ENCODE results near the gene LHFPL2.

The LHFPL2 gene

GRCh38 chr5:78642701-78643100, 5.9 kb downstream of the LHFPL2 start:
- in situ Hi-C loops (cut with MboI; ENCODE audit: low sequenced_read_pairs): no loop called here

- in situ Hi-C loops (cut with MboI; ENCODE audit: low sequenced_read_pairs): no loop called here
Observed at GRCh38 chr5:78640662-78641474, 7.7 kb downstream of the LHFPL2 start.

GRCh38 chr5:78639791-78640190, 8.8 kb downstream of the LHFPL2 start:
- in situ Hi-C loops (cut with MboI; ENCODE audit: low sequenced_read_pairs): no loop called here

- in situ Hi-C loops (cut with MboI; ENCODE audit: low sequenced_read_pairs): no loop called here
Observed at GRCh38 chr5:78638973-78639669, 9.5 kb downstream of the LHFPL2 start.

- in situ Hi-C loops (cut with MboI; ENCODE audit: low sequenced_read_pairs): no loop called here
Observed at GRCh38 chr5:78638423-78638822, 10.1 kb downstream of the LHFPL2 start.

GRCh38 chr5:78637468-78637867, 11.1 kb downstream of the LHFPL2 start:
- in situ Hi-C loops (cut with MboI; ENCODE audit: low sequenced_read_pairs): no loop called here

GRCh38 chr5:78636682-78637081, 11.9 kb downstream of the LHFPL2 start:
- in situ Hi-C loops (cut with MboI; ENCODE audit: low sequenced_read_pairs): no loop called here

GRCh38 chr5:78634634-78635033, 13.9 kb downstream of the LHFPL2 start:
- in situ Hi-C loops (cut with MboI; ENCODE audit: low sequenced_read_pairs): no loop called here

GRCh38 chr5:78634229-78634628, 14.3 kb downstream of the LHFPL2 start:
- in situ Hi-C loops (cut with MboI; ENCODE audit: low sequenced_read_pairs): no loop called here

- in situ Hi-C loops (cut with MboI; ENCODE audit: low sequenced_read_pairs): no loop called here
Observed at GRCh38 chr5:78633700-78634099, 14.9 kb downstream of the LHFPL2 start.

- in situ Hi-C loops (cut with MboI; ENCODE audit: low sequenced_read_pairs): no loop called here
Observed at GRCh38 chr5:78632467-78632866, 16.1 kb downstream of the LHFPL2 start.

GRCh38 chr5:78631931-78632330, 16.6 kb downstream of the LHFPL2 start:
- in situ Hi-C loops (cut with MboI; ENCODE audit: low sequenced_read_pairs): no loop called here

GRCh38 chr5:78630047-78630446, 18.5 kb downstream of the LHFPL2 start:
- in situ Hi-C loops (cut with MboI; ENCODE audit: low sequenced_read_pairs): no loop called here

- in situ Hi-C loops (cut with MboI; ENCODE audit: low sequenced_read_pairs): no loop called here
Observed at GRCh38 chr5:78629624-78630023, 18.9 kb downstream of the LHFPL2 start.

GRCh38 chr5:78628270-78628992, 20.1 kb downstream of the LHFPL2 start:
- in situ Hi-C loops (cut with MboI; ENCODE audit: low sequenced_read_pairs): no loop called here

GRCh38 chr5:78627766-78628165, 20.8 kb downstream of the LHFPL2 start:
- in situ Hi-C loops (cut with MboI; ENCODE audit: low sequenced_read_pairs): no loop called here

GRCh38 chr5:78627175-78627574, 21.4 kb downstream of the LHFPL2 start:
- in situ Hi-C loops (cut with MboI; ENCODE audit: low sequenced_read_pairs): no loop called here

GRCh38 chr5:78626009-78626571, 22.5 kb downstream of the LHFPL2 start:
- in situ Hi-C loops (cut with MboI; ENCODE audit: low sequenced_read_pairs): no loop called here

- in situ Hi-C loops (cut with MboI; ENCODE audit: low sequenced_read_pairs): no loop called here
Observed at GRCh38 chr5:78624992-78625391, 23.6 kb downstream of the LHFPL2 start.

GRCh38 chr5:78624011-78624541, 24.5 kb downstream of the LHFPL2 start:
- in situ Hi-C loops (cut with MboI; ENCODE audit: low sequenced_read_pairs): no loop called here

Data from HL-60/S4 treated with phorbol 12-myristate 13-acetate at 8.2 ng/mL for 4 days and 3 days (cell line).